HepG2 (cell line): Measurements from ENCODE around the gene NRDC.

Source experiments
- CEBPB ChIP-seq: IDR thresholded peaks from 2 replicates; pipeline ENCODE4 v1.6.1; 2011; ENCODE audit warnings: low read depth, low read length, improper control_type of control experiment, borderline replicate concordance
- CTCF ChIP-seq: sonication (generic); formaldehyde crosslinking; IDR thresholded peaks from 2 replicates; pipeline ENCODE4 v1.5.0; 2020; ENCODE audit warnings: mild to moderate bottlenecking, missing genetic modification reagents, moderate library complexity
- RARA ChIP-seq: IDR thresholded peaks from 2 replicates; pipeline ENCODE4 v1.6.1; 2016; ENCODE audit warnings: missing genetic modification reagents, missing compliant biosample characterization
- ZKSCAN1 ChIP-seq: fragments of 150-350 bp; IDR thresholded peaks from 2 replicates; pipeline ENCODE4 v1.6.1; 2014; ENCODE audit warnings: low read length
- ZNF484 ChIP-seq: sonication (generic); formaldehyde crosslinking; IDR thresholded peaks from 2 replicates; pipeline ENCODE4 v1.5.1; 2020; ENCODE audit warnings: mild to moderate bottlenecking, low read depth, missing genetic modification reagents, borderline replicate concordance

- TF ChIP-seq RARA, result no peak
- no peak for TF ChIP-seq CTCF (CRISPR knock-in tag)
- no peak for TF ChIP-seq ZKSCAN1
- TF ChIP-seq CEBPB, result no peak
- no peak for TF ChIP-seq ZNF484 (CRISPR knock-in tag)
Observed at GRCh38 chr1:51842261-51842660, 36.3 kb downstream of the NRDC start.
